GM23338 (cell line): ENCODE measurements around the gene CFAP141. TPM values are rescaled to one million over a fixed set of nuclear protein-coding genes. Genes with fewer than 3 reads are reported as not detected.

Experiments
- ATAC-seq: fragments of 200-7000 bp; cut with Tn5 transposase; 3 replicates; pipeline ENCODE4 v1.9.1; 2020
- DNase-seq: peaks from one replicate; pipeline ENCODE4 v3.0.0-alpha.2; 2015; ENCODE audit warnings: low spot score
- H2AFZ ChIP-seq: fragments of 200-600 bp; sonication (generic); 2 replicates; pipeline ENCODE4 v1.8.0; 2016; ENCODE audit warnings: antibody characterized with exemption, mild to moderate bottlenecking, moderate library complexity
- H3F3A ChIP-seq: fragments of 200-600 bp; sonication (generic); replicated peaks from 2 replicates; pipeline ENCODE4 v1.8.0; 2017; ENCODE audit warnings: antibody characterized with exemption, mixed run types, low read depth
- H3K27ac ChIP-seq: fragments of 200-600 bp; sonication (generic); 2 replicates; pipeline ENCODE4 v1.6.1; 2016; ENCODE audit warnings: low read depth
- H3K27me3 ChIP-seq: fragments of 200-600 bp; sonication (generic); 2 replicates; pipeline ENCODE4 v1.8.0; 2016; ENCODE audit warnings: mild to moderate bottlenecking, mixed run types, moderate library complexity; ENCODE audit not compliant: insufficient read depth
- H3K36me3 ChIP-seq: fragments of 200-600 bp; sonication (generic); 2 replicates; pipeline ENCODE4 v1.8.0; 2016; ENCODE audit warnings: mild to moderate bottlenecking; ENCODE audit not compliant: insufficient read depth
- H3K4me1 ChIP-seq: fragments of 200-600 bp; sonication (generic); 2 replicates; pipeline ENCODE4 v1.8.0; 2016; ENCODE audit warnings: mild to moderate bottlenecking, moderate library complexity; ENCODE audit not compliant: insufficient read depth
- H3K4me2 ChIP-seq: fragments of 200-600 bp; sonication (generic); 2 replicates; pipeline ENCODE4 v1.7.1; 2017; ENCODE audit warnings: mixed run types
- H3K4me3 ChIP-seq: fragments of 200-600 bp; sonication (generic); 2 replicates; pipeline ENCODE4 v1.6.1; 2016; ENCODE audit warnings: mixed run types
- H3K79me2 ChIP-seq: fragments of 200-600 bp; sonication (generic); replicated peaks from 2 replicates; pipeline ENCODE4 v1.8.0; 2017; ENCODE audit warnings: mild to moderate bottlenecking; ENCODE audit not compliant: insufficient read depth
- H3K9me2 ChIP-seq: fragments of 200-600 bp; sonication (generic); 2 replicates; pipeline ENCODE4 v1.8.0; 2017; ENCODE audit not compliant: insufficient read depth
- H4K20me1 ChIP-seq: fragments of 200-600 bp; sonication (generic); replicated peaks from 2 replicates; pipeline ENCODE4 v1.8.0; 2017; ENCODE audit warnings: mild to moderate bottlenecking; ENCODE audit not compliant: insufficient read depth
- H3K27ac Mint-ChIP-seq: 2 replicates; pipeline ENCODE4 v1.8.0; 2020; ENCODE audit warnings: inconsistent platforms, mild to moderate bottlenecking, moderate library complexity, mixed read lengths
- H3K27me3 Mint-ChIP-seq: 3 replicates; pipeline ENCODE4 v1.8.0; 2022; ENCODE audit warnings: low read depth, mild to moderate bottlenecking, moderate library complexity, mixed read lengths, inconsistent platforms; ENCODE audit not compliant: insufficient read depth, poor library complexity
- H3K36me3 Mint-ChIP-seq: 3 replicates; pipeline ENCODE4 v1.8.0; 2021; ENCODE audit warnings: low read depth, mild to moderate bottlenecking, inconsistent platforms, moderate library complexity, mixed read lengths
- H3K4me1 Mint-ChIP-seq: 3 replicates; pipeline ENCODE4 v1.8.0; 2020; ENCODE audit warnings: mild to moderate bottlenecking, inconsistent platforms, mixed read lengths
- H3K4me3 Mint-ChIP-seq: 3 replicates; pipeline ENCODE4 v1.8.0; 2021; ENCODE audit warnings: moderate library complexity, mild to moderate bottlenecking, inconsistent platforms, mixed read lengths
- H3K9me3 Mint-ChIP-seq: 3 replicates; pipeline ENCODE4 v1.8.0; 2020; ENCODE audit warnings: moderate library complexity, mild to moderate bottlenecking, inconsistent platforms, mixed read lengths
- CREB1 ChIP-seq: fragments of 250-450 bp; sonication (Bioruptor Pico); IDR thresholded peaks from 2 replicates; pipeline ENCODE4 v1.5.0; 2020; ENCODE audit warnings: low read depth, mild to moderate bottlenecking, moderate library complexity
- CTCF ChIP-seq, 2 experiments: fragments of 200-600 bp in 1 of 2; sonication (generic) in 1 of 2; conservative IDR thresholded peaks; 2 replicates each; pipeline versions ENCODE4 v1.5.1 to v1.6.1; 2016 to 2017; ENCODE audit warnings: antibody characterized with exemption in 2 of 2, low read depth in 2 of 2, mild to moderate bottlenecking in 2 of 2, moderate library complexity in 1 of 2
- ETS1 ChIP-seq: IDR thresholded peaks from 2 replicates; pipeline ENCODE4 v1.6.1; 2016; ENCODE audit warnings: antibody characterized with exemption
- EZH2 ChIP-seq: fragments of 200-600 bp; sonication (generic); IDR thresholded peaks from one replicate; pipeline ENCODE4 v1.8.0; 2017; ENCODE audit warnings: antibody characterized with exemption, mild to moderate bottlenecking, low read depth; ENCODE audit not compliant: unreplicated experiment
- EZH2phosphoT487 ChIP-seq: fragments of 200-600 bp; sonication (generic); IDR thresholded peaks from one replicate; pipeline ENCODE4 v1.8.1; 2018; ENCODE audit warnings: antibody characterized with exemption; ENCODE audit not compliant: unreplicated experiment
- JUNB ChIP-seq: IDR thresholded peaks from one replicate; pipeline ENCODE4 v1.6.1; 2016; ENCODE audit warnings: antibody characterized with exemption; ENCODE audit not compliant: unreplicated experiment
- NANOG ChIP-seq: IDR thresholded peaks from 2 replicates; pipeline ENCODE4 v1.6.1; 2016; ENCODE audit warnings: antibody characterized with exemption, borderline replicate concordance
- POLR2AphosphoS5 ChIP-seq: IDR thresholded peaks from 2 replicates; pipeline ENCODE4 v1.6.1; 2016; ENCODE audit warnings: antibody characterized with exemption, low read depth
- REST ChIP-seq: IDR thresholded peaks from one replicate; pipeline ENCODE4 v1.6.1; 2018; ENCODE audit warnings: antibody characterized with exemption; ENCODE audit not compliant: unreplicated experiment
- STAT1 ChIP-seq: IDR thresholded peaks from one replicate; pipeline ENCODE4 v1.6.1; 2016; ENCODE audit warnings: antibody characterized with exemption; ENCODE audit not compliant: unreplicated experiment
- ZNF114 ChIP-seq: fragments of 250-450 bp; sonication (Bioruptor Pico); IDR thresholded peaks from 2 replicates; pipeline ENCODE4 v1.5.0; 2020; ENCODE audit warnings: mild to moderate bottlenecking, moderate library complexity
- ZNF331 ChIP-seq: fragments of 250-450 bp; sonication (Bioruptor Pico); IDR thresholded peaks from 2 replicates; pipeline ENCODE4 v1.5.0; 2020; ENCODE audit warnings: low read depth, mild to moderate bottlenecking, moderate library complexity
- ZNF462 ChIP-seq: fragments of 250-450 bp; sonication (Bioruptor Pico); IDR thresholded peaks from 2 replicates; pipeline ENCODE4 v1.5.0; 2020; ENCODE audit warnings: mild to moderate bottlenecking, moderate library complexity
- polyA plus RNA-seq: library from polyadenylated mRNA; unstranded; fragments of >200 nt; fragmentation: Nextera tagmentation; extraction: Ambion mirVana; gene quantifications from 2 replicates; pipeline ENCODE4 v1.2.1, GENCODE V29; 2016
- total RNA-seq: library from RNA; depleted of rRNA; stranded (reverse); fragments of >200 nt; shearing (Covaris generic); gene quantifications from 2 replicates; pipeline ENCODE4 v1.2.3, GENCODE V29; 2014

CFAP141 gene
- total and polyA plus RNA-seq, 2 experiments from 2014 or later, result not detected

DNA sequence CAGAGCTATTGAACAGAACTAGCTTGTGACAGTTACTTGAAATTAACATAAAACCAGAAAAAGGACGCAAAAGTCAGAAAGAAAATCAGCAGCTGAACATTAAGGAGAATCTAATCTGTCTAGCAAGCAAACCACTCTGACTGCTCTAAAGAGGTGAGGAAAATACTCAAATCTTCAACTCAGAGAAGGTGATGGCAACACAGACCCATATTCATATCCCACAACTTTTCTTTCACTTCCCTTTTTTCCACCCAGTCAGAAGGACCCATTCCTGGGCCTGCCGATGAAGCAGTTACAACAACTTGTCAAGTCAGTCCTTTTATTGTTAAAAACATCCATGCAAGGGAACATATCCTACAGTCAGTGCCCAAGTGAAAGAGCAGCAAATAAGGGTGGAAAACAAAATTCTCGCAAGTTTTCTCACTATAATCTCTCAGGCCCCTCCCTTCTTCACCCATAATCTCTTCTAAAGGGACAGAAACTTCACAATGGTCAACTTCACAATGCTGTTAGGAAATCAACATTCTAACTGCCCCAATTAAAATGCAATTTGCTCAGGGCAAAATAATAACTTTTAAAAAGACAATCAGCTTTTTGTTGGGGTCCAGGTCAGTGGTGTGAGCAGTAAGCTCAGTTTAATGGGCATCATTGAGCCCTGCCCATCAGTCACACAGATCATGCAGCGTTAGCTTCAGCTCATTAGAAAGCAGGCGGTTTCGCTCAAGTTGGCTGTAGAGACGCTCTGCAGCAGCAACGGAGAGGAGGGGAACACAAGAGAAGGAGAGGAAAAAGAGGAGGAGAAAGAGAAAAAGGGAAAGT is 47.6 kb downstream of the CFAP141 start:
- Histone ChIP-seq H4K20me1 (peaks cover 35% of the 10 kb centered on the region), H3K27ac (peak overlapping the region; percentile 81), H3K4me2 (no peak overlapping the region), H3K4me3 (no peak overlapping the region), H3F3A (peaks cover 27% of the 10 kb centered on the region; the same call in 1 of the 2 replicates), H2AFZ (no peak overlapping the region), H3K27me3 (no peaks in the 10 kb centered on the region), H3K79me2 (peaks cover 34% of the 10 kb centered on the region), H3K9me2 (no peaks in the 10 kb centered on the region), H3K4me1 (peaks cover 11% of the 10 kb centered on the region), H3K36me3 (peaks cover 71% of the 10 kb centered on the region)
- Mint-ChIP-seq H3K4me1 (peaks cover 32% of the 10 kb centered on the region), H3K9me3 (no peaks in the 10 kb centered on the region), H3K27ac (peak overlapping the region; percentile 20; the same call in 1 of the 2 replicates), H3K36me3 (peaks cover 76% of the 10 kb centered on the region), H3K27me3 (peaks cover 5% of the 10 kb centered on the region), H3K4me3 (no peak overlapping the region)
- TF ChIP-seq EZH2phosphoT487 (no peak), ZNF331 (no peak), ZNF462 (CRISPR knock-in tag) (no peak), EZH2 (no peak), ZNF114 (CRISPR knock-in tag) (no peak), CREB1 (no peak), CTCF (conservative IDR thresholded peaks at IDR 0.05; ENCODE audit: low read depth in 2 of 2) (no peak), REST (no peak), ETS1 (no peak), JUNB (no peak), NANOG (no peak), POLR2AphosphoS5 (no peak), STAT1 (no peak)
- no peak for DNase-seq
- ATAC-seq, result no peak
